Effector CD8-positive, alpha-beta T cell (primary cell): ENCODE measurements around the gene OSGIN1.

Experiments
- DNase-seq: peaks from one replicate; lab custom pipeline; 2025; lab: John Stamatoyannopoulos, UW

Gene OSGIN1

GRCh38 chr16:83971165-83972130 is 18.4 kb downstream of the OSGIN1 start:
- no peak for DNase-seq

- DNase-seq = no peak
These were observed 19.4 kb downstream of the OSGIN1 start for GRCh38 chr16:83972256-83973008.

- no peak for DNase-seq
These were observed 20.0 kb downstream of the OSGIN1 start for GRCh38 chr16:83973077-83973476.

DNA sequence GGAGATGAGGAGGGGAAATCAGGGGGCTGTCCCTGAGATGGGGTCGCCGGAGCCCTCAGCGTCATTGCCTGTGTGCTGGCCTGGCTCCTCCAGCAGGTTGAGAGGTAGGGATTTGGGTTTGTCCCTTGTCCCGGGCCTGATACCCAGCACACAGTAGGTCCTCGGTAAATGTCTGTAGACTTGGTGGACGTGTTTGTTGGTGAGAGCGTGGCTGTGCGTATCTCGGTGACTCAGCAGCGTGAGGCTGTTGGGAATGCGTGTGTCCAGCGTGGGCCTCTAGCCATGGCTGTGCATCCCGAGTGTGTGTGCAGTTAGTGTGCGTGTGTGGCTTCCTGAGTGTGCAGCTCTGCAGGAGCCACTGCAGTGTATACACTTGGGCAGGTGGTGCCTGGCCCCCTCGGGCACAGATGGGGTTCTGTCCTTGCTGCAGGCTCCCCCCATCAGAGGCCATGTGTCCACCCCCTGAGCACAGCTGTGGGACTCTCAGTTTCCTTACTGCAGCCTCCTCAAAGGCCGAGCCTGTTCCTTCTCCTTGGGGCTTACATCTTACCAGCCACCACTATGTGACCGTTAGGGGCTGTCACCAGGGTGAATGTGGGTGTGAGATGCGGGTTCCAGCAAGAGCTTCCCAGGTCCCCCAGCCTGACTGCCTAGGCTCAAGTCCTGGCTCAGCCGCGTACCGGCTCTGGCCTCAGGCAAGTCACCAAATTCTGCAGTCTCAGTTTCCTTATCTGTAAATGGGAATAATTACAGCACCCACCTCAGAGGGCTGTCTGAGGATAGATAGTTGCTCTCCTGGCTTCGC is 20.7 kb downstream of the OSGIN1 start:
- DNase-seq = no peak

DNA sequence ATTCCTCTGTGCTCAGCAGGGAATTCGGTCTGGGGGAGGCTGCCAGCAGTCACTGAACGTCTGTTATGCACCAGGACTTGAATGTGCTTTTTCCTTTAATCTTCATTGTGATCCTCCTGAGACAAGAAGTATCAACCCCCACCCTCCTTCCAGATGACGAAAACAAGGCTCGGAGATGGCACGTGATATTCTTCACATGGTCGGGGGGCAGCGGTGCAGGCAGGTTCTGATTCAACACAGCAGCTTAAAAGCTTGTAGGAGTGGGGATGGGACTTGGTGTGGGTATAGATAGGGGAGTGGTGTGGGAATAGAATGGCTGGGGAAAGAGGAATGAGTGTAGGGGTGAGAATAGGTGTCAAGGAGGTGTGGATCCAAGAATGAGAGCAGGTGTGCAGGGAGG is 21.4 kb downstream of the OSGIN1 start:
- no peak for DNase-seq

GRCh38 chr16:83975590-83976260 is 22.7 kb downstream of the OSGIN1 start:
- DNase-seq = no peak

- no peak for DNase-seq
These were observed 24.2 kb downstream of the OSGIN1 start for GRCh38 chr16:83977056-83977815.

DNA sequence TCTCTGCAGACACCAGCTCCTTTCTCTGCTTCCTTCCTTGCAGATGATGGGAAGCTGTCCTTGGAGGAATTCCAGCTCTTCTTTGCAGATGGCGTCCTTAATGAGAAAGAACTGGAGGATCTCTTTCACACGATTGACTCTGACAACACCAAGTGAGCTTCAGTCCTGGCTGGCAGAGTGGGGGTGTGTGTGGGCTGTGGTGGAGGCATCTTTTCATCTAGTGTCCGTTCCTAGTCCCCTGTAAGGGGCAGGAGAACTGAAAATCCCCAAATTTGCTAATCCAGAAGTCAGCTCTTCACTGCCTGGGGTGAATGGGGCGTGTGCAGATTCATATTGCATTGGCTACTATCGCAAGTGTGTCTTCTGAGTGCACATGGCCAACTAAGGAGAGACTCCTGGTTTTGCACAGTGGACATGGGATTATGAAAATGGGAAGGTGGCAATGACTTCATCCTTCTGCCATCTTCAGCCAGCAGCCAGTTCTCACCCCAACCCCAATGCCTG is 25.4 kb downstream of the OSGIN1 start:
- no peak for DNase-seq

GRCh38 chr16:83979441-83979840 is 26.4 kb downstream of the OSGIN1 start:
- DNase-seq = no peak

DNA sequence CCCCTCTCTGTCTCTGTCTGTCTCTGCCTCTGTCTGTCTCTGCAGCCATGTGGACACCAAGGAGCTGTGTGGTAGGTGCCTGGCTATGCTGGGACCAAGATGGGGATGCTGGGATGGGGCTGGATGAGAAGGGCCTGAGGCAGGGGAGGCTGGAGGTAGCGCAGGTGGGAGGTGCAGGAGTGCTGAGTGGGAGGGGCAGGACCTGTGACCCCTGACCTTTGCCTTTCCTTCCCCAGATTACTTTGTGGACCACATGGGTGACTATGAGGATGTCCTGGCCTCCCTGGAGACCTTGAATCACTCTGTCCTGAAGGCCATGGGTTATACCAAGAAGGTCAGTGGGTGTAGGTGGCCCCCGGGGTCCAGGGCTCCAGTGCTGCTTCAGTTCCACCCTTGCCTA is 27.8 kb downstream of the OSGIN1 start:
- no peak for DNase-seq

- DNase-seq = no peak
These were observed 28.8 kb downstream of the OSGIN1 start for GRCh38 chr16:83981799-83982198.

DNA sequence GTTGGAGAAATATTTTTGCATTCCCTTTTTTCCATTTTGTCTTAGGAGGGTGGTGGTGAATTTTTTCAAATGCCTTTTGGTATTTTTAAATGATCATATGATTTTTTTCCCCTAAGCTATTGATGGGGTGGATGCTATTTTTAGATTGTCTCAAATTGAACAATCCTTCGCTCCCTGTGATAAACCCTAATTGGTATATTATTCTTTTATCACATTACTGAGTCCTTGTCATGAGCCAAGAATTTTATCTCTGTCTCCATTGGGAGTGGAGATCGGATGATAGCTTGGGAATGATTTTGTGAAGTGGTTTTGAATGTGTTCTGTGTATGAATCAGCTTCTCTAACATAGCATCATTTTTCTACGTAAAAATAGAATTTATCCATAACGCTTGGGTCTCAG is 30.5 kb downstream of the OSGIN1 start:
- no peak for DNase-seq

GRCh38 chr16:83989300-83989699 is 36.3 kb downstream of the OSGIN1 start:
- no peak for DNase-seq

- no peak for DNase-seq
These were observed 37.5 kb downstream of the OSGIN1 start for GRCh38 chr16:83990492-83990891.

- DNase-seq = no peak
These were observed 39.6 kb downstream of the OSGIN1 start for GRCh38 chr16:83992624-83993023.

- no peak for DNase-seq
These were observed 41.0 kb downstream of the OSGIN1 start for GRCh38 chr16:83994087-83994486.

DNA sequence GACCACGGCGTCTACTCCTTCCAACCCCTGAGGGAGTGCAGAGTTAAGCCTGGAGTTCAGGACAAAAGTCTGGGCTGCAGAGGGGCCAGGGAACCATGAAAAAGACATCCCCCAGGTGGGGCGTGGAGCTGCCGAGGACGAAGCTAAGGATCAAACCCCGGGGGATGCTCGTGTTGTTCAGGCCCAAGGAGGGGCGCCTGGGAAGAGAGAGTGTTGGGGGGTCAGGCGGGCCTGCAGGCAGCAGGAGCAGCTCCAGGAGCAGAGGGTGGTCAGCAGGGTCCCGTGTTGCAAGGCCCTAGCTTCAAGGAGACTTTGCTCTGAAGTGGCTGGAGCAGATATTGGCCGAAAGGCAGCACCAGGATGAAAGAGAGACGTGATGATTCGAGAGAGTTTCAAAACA is 41.7 kb downstream of the OSGIN1 start:
- DNase-seq = no peak

DNA sequence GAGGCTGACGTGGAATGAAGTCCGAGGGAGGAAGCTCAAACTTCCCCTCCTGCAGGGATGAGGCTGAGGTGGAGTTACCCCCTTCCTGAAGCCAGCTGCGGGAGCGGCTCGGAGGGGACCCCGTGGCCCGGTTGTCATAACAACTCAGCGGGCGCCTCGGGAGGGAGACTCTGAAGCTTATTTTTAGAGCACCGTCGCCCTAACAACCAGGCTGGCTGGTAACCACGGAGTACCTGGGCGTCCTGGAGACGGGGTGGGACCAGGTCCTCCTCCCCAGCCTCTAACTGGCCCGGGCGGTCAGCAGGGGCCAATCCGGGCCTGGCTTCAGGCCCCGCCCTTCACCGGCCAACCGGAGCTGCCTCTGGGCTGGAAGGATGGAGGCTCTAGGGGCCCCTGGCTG is 42.7 kb downstream of the OSGIN1 start:
- DNase-seq = no peak

DNA sequence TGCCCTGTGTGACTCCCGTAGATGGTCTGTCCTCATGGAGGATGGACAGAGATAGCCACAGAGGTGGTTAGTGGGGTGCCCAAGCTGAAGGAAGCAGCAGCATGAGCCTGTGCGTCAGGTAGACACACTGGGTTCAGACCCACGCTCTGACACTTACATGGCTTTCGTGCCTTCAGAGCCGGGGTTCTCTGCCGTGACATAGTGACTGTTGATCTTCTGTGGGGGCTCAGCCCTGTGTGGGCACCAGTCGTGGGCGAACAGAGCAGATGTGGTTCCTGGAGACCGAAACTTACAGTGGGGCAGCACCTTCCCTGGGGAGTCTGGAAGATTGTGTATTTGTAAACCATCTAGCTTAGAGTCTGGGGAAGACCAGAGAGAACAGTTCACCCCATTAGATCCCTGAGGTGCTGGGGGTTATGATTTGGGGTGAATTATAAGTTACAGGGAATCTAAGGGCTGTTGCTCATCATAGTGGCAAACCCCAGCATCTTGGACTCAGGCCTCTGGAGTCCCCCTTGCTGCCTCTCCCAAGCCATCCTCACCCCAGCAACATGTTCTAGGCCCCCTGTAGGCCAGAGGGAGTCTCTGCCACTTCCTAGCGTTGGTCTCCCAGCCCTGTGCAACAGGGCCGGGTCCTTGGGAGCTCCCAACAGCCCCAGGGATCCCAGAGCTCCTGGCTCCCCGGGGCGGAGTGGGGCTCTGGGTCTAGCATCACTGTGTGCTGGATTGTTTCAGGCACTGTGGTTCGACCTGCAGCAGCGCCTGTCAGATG is 43.6 kb downstream of the OSGIN1 start:
- DNase-seq = no peak

- DNase-seq = no peak
These were observed 45.1 kb downstream of the OSGIN1 start for GRCh38 chr16:83998091-83998490.
